Activated CD4-positive, alpha-beta T cell treated with anti-CD3 and anti-CD28 coated beads for 24 hours (primary cell): ENCODE measurements around the gene FGFBP3.

Experiments used
- DNase-seq, 2 donors: peaks; one replicate each; pipeline ENCODE4 v3.0.0-alpha.2; 2020; ENCODE audit warnings: low read depth in 2 of 2

The FGFBP3 gene

DNA sequence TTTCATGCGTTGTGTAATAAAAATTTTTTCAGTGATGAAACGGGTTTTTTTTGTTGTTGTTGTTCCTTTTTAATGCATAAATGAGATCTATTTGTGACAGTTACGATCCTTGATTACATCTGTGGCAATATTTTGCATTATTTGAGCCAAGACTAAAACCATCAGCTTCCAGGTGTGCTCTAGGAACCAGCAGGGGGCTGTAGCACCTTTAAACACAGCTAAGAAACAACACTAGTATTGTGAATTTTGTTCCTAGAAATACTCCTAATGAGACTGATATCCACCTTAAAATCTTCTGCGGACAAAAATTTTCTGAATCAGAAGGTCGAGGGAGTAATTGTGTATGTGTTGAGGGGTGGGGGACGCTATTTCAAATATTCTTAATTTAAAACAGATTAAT, 52.6 kb downstream of the FGFBP3 start:
- DNase-seq = no peak
